DMS 273 (cell line): ENCODE results near the gene G6PD.
"Not testable (repeated sequence)": the region's sequence is repeated elsewhere in the genome, so short reads cannot be mapped to it uniquely, and the experiment has no call there.

ENCODE experiments used
- DNase-seq: peaks from one replicate; lab custom pipeline; 2025; ENCODE audit not compliant: unreplicated experiment; lab: John Stamatoyannopoulos, UW

Gene G6PD

GRCh38 chrX:154545673-154546274, 872 bp downstream of the G6PD start:
- DNase-seq, result no peak

GRCh38 chrX:154542723-154543424, 3.8 kb downstream of the G6PD start:
- no peak for DNase-seq

GRCh38 chrX:154541896-154542722, 4.5 kb downstream of the G6PD start:
- peak; percentile 64 for DNase-seq

- no peak for DNase-seq
These were observed 5.1 kb downstream of the G6PD start for GRCh38 chrX:154541589-154541895.

GRCh38 chrX:154540897-154541535, 5.6 kb downstream of the G6PD start:
- DNase-seq, result no peak

GRCh38 chrX:154540365-154540764, 6.3 kb downstream of the G6PD start:
- DNase-seq, result not testable (repeated sequence)

GRCh38 chrX:154539077-154539476, 7.6 kb downstream of the G6PD start:
- DNase-seq, result no peak

- DNase-seq, result no peak
These were observed 10.8 kb downstream of the G6PD start for GRCh38 chrX:154535892-154536291.

- peak; percentile 97 for DNase-seq
These were observed 11.9 kb downstream of the G6PD start for GRCh38 chrX:154534526-154535322.

GRCh38 chrX:154532690-154533089, 14.0 kb downstream of the G6PD start:
- DNase-seq, result no peak

GRCh38 chrX:154531626-154532025, 15.0 kb downstream of the G6PD start:
- peak; percentile 27 for DNase-seq

- no peak for DNase-seq
These were observed 16.4 kb downstream of the G6PD start for GRCh38 chrX:154530286-154530685.

GRCh38 chrX:154529206-154529612, 17.4 kb downstream of the G6PD start:
- DNase-seq, result no peak

- peak; percentile 87 for DNase-seq
These were observed 19.6 kb downstream of the G6PD start for GRCh38 chrX:154526901-154527675.

- DNase-seq, result no peak
These were observed 20.8 kb downstream of the G6PD start for GRCh38 chrX:154525606-154526490.

GRCh38 chrX:154519389-154519788, 27.3 kb downstream of the G6PD start:
- no peak for DNase-seq

GRCh38 chrX:154517101-154517781, 29.4 kb downstream of the G6PD start:
- DNase-seq, result no peak

- DNase-seq, result no peak
These were observed 30.0 kb downstream of the G6PD start for GRCh38 chrX:154516656-154517100.
